ENCODE results near the gene MYMX.
"Not testable (repeated sequence)": the region's sequence is repeated elsewhere in the genome, so short reads cannot be mapped to it uniquely, and the experiment has no call there.

The MYMX gene

GRCh38 chr6:44179648-44180047 is 37.1 kb upstream of the MYMX start:
- Mint-ChIP-seq H3K27ac (no peak overlapping the region), H3K4me1 (ENCODE audit: low read depth in 2 of 2) (peaks cover 10 to 14% of the 10 kb centered on the region in 2 donors), H3K36me3 (ENCODE audit: insufficient read depth) (no peaks in the 10 kb centered on the region), H3K9me3 (no peaks in the 10 kb centered on the region), H3K27me3 (peaks cover 0 to 17% of the 10 kb centered on the region in 2 donors), H3K4me3 (no peak overlapping the region)
- DNase-seq, result no peak
- ATAC-seq (replicated peaks), result no peak

GRCh38 chr6:44180406-44180805 is 36.3 kb upstream of the MYMX start:
- H3K27ac Mint-ChIP-seq, result no peak overlapping the region
- DNase-seq, result no peak

DNA sequence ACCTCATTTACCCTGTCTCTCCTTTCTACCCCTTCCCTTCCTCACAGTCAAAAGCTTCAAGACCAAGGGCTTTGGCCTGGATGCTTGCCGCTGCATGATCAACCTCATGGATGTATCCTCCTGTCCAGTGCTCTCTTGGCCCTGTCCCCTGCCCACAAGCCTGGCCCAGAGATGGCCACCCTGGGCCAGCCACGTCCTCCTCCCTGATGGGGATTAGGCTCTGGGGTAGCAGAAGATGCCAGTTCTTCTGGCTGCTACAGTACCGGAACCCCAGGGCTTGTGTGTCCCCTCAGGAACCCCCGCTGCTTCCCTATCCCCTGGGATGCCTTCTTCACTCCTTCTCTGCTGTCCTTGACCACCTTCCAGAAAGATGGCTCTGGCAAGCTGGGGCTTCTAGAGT is 35.8 kb upstream of the MYMX start:
- no peak overlapping the region for H3K4me3 Mint-ChIP-seq
- H3K4me1 Mint-ChIP-seq (ENCODE audit: low read depth in 2 of 2), result peaks cover 12 to 15% of the 10 kb centered on the region in 2 donors
- no peaks in the 10 kb centered on the region for H3K36me3 Mint-ChIP-seq (ENCODE audit: insufficient read depth)
- peaks cover 10 to 29% of the 10 kb centered on the region in 2 donors for H3K27me3 Mint-ChIP-seq
- DNase-seq (no peak), ATAC-seq (replicated peaks) (no peak)
- H3K9me3 Mint-ChIP-seq, result no peaks in the 10 kb centered on the region
- H3K27ac Mint-ChIP-seq, result no peak overlapping the region

More at GRCh38 chr6:44180406-44180805, 36.3 kb upstream of the MYMX start:
- peaks cover 10 to 14% of the 10 kb centered on the region in 2 donors for H3K4me1 Mint-ChIP-seq (ENCODE audit: low read depth in 2 of 2)
- H3K27me3 Mint-ChIP-seq, result peaks cover 5 to 25% of the 10 kb centered on the region in 2 donors
- H3K36me3 Mint-ChIP-seq (ENCODE audit: insufficient read depth), result no peaks in the 10 kb centered on the region
- H3K4me3 Mint-ChIP-seq, result no peak overlapping the region
- no peak for ATAC-seq (replicated peaks)
- no peaks in the 10 kb centered on the region for H3K9me3 Mint-ChIP-seq

- H3K4me3 Mint-ChIP-seq; H3K27ac Mint-ChIP-seq; ATAC-seq (replicated peaks); H3K9me3 Mint-ChIP-seq; H3K36me3 Mint-ChIP-seq (ENCODE audit: insufficient read depth); DNase-seq: not testable (repeated sequence)
- H3K27me3 Mint-ChIP-seq, result peaks cover 16 to 29% of the 10 kb centered on the region in 2 donors
- H3K4me1 Mint-ChIP-seq (ENCODE audit: low read depth in 2 of 2), result peaks cover 13 to 14% of the 10 kb centered on the region in 2 donors
Observed at GRCh38 chr6:44181784-44182183, 34.9 kb upstream of the MYMX start.

GRCh38 chr6:44182911-44183390 is 33.8 kb upstream of the MYMX start:
- Mint-ChIP-seq H3K9me3 (no peaks in the 10 kb centered on the region), H3K27me3 (peaks cover 16 to 29% of the 10 kb centered on the region in 2 donors), H3K4me3 (no peak overlapping the region), H3K27ac (no peak overlapping the region), H3K36me3 (ENCODE audit: insufficient read depth) (no peaks in the 10 kb centered on the region), H3K4me1 (ENCODE audit: low read depth in 2 of 2) (peaks cover 5 to 6% of the 10 kb centered on the region in 2 donors)
- DNase-seq (no peak), ATAC-seq (replicated peaks) (no peak)

- Mint-ChIP-seq H3K4me3 (no peak overlapping the region), H3K36me3 (ENCODE audit: insufficient read depth) (no peaks in the 10 kb centered on the region), H3K9me3 (no peaks in the 10 kb centered on the region), H3K27ac (no peak overlapping the region), H3K4me1 (ENCODE audit: low read depth in 2 of 2) (peaks cover 5 to 6% of the 10 kb centered on the region in 2 donors), H3K27me3 (peaks cover 16 to 29% of the 10 kb centered on the region in 2 donors)
- DNase-seq (no peak), ATAC-seq (replicated peaks) (no peak)
Observed at GRCh38 chr6:44183783-44184182, 32.9 kb upstream of the MYMX start.

- not testable (repeated sequence) for DNase-seq; ATAC-seq (replicated peaks); H3K4me3 Mint-ChIP-seq; H3K27ac Mint-ChIP-seq; H3K4me1 Mint-ChIP-seq (ENCODE audit: low read depth in 2 of 2); H3K36me3 Mint-ChIP-seq (ENCODE audit: insufficient read depth); H3K9me3 Mint-ChIP-seq
- H3K27me3 Mint-ChIP-seq, result peaks cover 16 to 29% of the 10 kb centered on the region in 2 donors
Observed at GRCh38 chr6:44185356-44185755, 31.4 kb upstream of the MYMX start.

GRCh38 chr6:44185953-44186634 is 30.6 kb upstream of the MYMX start:
- H3K27ac Mint-ChIP-seq, result no peak overlapping the region
- H3K27me3 Mint-ChIP-seq, result peaks cover 16 to 29% of the 10 kb centered on the region in 2 donors
- H3K4me1 Mint-ChIP-seq (ENCODE audit: low read depth in 2 of 2), result peaks cover 5 to 6% of the 10 kb centered on the region in 2 donors
- no peaks in the 10 kb centered on the region for H3K36me3 Mint-ChIP-seq (ENCODE audit: insufficient read depth)
- no peak overlapping the region for H3K4me3 Mint-ChIP-seq
- DNase-seq (no peak), ATAC-seq (replicated peaks) (peak; percentile 17)
- no peaks in the 10 kb centered on the region for H3K9me3 Mint-ChIP-seq

DNA sequence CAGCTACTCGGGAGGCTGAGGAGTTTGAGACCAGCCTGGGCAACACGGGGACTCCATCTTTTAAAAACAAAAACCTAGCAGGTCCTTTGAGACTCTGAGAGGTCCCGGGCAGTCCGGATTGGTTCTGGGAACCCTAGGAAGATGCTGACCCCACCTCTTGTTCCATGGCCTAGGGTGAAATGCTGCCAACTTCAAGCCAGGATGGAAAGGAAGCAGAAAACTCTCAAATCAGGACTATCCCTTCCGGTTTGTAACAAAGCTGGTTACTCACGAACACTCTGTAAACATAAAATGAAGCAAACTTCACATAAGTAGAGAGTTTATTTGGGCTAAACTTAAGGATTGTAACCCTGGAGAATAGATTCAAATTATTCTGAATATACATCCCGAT is 30.1 kb upstream of the MYMX start:
- Mint-ChIP-seq H3K27ac (no peak overlapping the region), H3K9me3 (no peaks in the 10 kb centered on the region), H3K27me3 (peaks cover 16 to 31% of the 10 kb centered on the region in 2 donors), H3K4me1 (ENCODE audit: low read depth in 2 of 2) (peaks cover 5 to 6% of the 10 kb centered on the region in 2 donors), H3K36me3 (ENCODE audit: insufficient read depth) (no peaks in the 10 kb centered on the region), H3K4me3 (no peak overlapping the region)
- ATAC-seq (replicated peaks) (no peak), DNase-seq (no peak)

DNA sequence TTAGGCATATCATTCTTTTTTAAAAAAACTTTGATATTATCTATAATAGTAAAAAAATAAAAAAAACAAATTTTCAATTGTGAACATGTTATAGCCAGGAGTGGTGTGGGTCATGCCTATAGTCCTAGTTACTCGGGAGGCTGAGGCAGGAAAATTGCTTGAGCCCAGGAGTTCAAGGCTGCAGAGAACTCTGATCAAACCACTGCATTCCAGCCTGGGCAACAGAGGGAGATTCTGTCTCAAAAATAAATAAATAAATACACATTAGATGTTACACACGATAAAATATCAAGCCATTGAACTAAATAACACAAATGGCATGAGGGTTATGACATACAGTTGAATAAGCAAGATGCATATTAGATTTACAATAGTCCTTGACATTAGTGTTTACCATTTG is 27.9 kb upstream of the MYMX start:
- no peak for ATAC-seq (replicated peaks)
- no peaks in the 10 kb centered on the region for H3K9me3 Mint-ChIP-seq
- no peak overlapping the region for H3K4me3 Mint-ChIP-seq
- no peak for DNase-seq
- no peak overlapping the region for H3K27ac Mint-ChIP-seq
- H3K4me1 Mint-ChIP-seq (ENCODE audit: low read depth in 2 of 2), result peaks cover 6 to 11% of the 10 kb centered on the region in 2 donors
- H3K36me3 Mint-ChIP-seq (ENCODE audit: insufficient read depth), result peaks cover 4% of the 10 kb centered on the region
- peaks cover 32 to 53% of the 10 kb centered on the region in 2 donors for H3K27me3 Mint-ChIP-seq

DNA sequence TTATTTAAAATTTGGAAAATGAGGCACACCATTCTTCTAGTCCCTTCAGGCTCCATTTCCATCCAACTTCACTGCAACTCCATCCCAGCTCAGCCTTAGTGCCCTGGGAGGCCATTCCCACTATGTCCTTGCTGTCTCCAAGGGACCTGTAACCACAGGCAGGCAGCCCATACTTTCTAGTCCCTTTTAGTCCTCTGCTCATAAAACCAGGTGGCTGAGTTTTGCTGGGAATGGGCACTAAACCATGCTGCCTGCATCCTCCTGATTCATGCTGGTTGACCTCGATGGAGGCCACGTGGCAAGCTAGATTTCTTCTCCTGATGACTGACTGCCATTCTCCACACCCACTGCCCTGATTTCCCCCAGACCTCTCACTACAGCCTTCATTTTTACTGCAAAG is 27.5 kb upstream of the MYMX start:
- Mint-ChIP-seq H3K4me1 (ENCODE audit: low read depth in 2 of 2) (peaks cover 6 to 11% of the 10 kb centered on the region in 2 donors), H3K9me3 (no peaks in the 10 kb centered on the region), H3K27me3 (peaks cover 32 to 53% of the 10 kb centered on the region in 2 donors), H3K27ac (no peak overlapping the region), H3K36me3 (ENCODE audit: insufficient read depth) (peaks cover 7% of the 10 kb centered on the region), H3K4me3 (no peak overlapping the region)
- ATAC-seq (replicated peaks) (no peak), DNase-seq (no peak)

- peaks cover 24 to 46% of the 10 kb centered on the region in 2 donors for H3K27me3 Mint-ChIP-seq
- DNase-seq (no peak), ATAC-seq (replicated peaks) (no peak)
- peaks cover 7% of the 10 kb centered on the region for H3K36me3 Mint-ChIP-seq (ENCODE audit: insufficient read depth)
- no peak overlapping the region for H3K4me3 Mint-ChIP-seq
- no peak overlapping the region for H3K27ac Mint-ChIP-seq
- peaks cover 6 to 11% of the 10 kb centered on the region in 2 donors for H3K4me1 Mint-ChIP-seq (ENCODE audit: low read depth in 2 of 2)
- no peaks in the 10 kb centered on the region for H3K9me3 Mint-ChIP-seq
Observed at GRCh38 chr6:44190715-44191114, 26.0 kb upstream of the MYMX start.

DNA sequence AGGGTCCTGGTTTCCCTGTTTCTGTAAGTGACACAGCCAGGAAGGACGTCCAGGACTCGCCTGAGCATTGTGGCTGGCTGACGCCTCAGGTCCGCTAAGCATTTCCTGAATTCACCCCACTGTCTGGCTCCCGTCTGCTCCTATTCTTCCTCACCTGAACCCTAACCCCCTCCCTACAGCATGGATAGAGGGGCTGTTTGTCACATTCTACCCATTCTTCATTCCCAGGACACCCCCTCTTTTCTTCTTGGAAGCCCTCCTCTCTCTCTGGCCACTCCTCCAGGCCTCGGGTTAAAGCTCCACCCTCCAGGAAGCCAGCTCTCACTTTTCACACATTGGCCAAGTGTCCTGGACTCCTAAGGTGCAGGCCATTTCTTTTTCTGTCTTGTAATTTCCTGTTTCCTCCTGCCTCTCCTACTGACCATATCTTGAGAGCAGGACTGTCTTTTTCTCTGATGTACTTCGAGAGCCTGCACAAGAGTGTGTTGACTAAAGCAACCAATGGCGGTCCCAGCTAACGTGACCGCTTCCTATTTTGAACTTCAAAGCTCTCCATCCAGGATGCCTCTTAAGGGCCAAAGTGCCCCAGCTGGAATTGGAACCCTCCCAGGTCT is 24.2 kb upstream of the MYMX start:
- DNase-seq (no peak), ATAC-seq (replicated peaks) (no peak)
- peak overlapping the region in 1 of 2 donors; percentile 49 for H3K4me3 Mint-ChIP-seq
- peak overlapping the region in 1 of 2 donors; percentile 5 for H3K27ac Mint-ChIP-seq
- H3K4me1 Mint-ChIP-seq (ENCODE audit: low read depth in 2 of 2), result peaks cover 0 to 6% of the 10 kb centered on the region in 2 donors
- H3K9me3 Mint-ChIP-seq, result no peaks in the 10 kb centered on the region
- H3K36me3 Mint-ChIP-seq (ENCODE audit: insufficient read depth), result peaks cover 7% of the 10 kb centered on the region
- H3K27me3 Mint-ChIP-seq, result peaks cover 16 to 36% of the 10 kb centered on the region in 2 donors

Data from effector memory CD8-positive, alpha-beta T cell (primary cell).